Activated CD8-positive, alpha-beta T cell treated with anti-CD3 and anti-CD28 coated beads for 36 hours (primary cell): Measurements from ENCODE around the gene ALDH1A2. TPM values are rescaled to one million over a fixed set of nuclear protein-coding genes. Genes with fewer than 3 reads are reported as not detected.
"Not testable (repeated sequence)": the region's sequence is repeated elsewhere in the genome, so short reads cannot be mapped to it uniquely, and the experiment has no call there.

Source experiments
- ATAC-seq: fragments of 200-7000 bp; cut with Tn5 transposase; one replicate; pipeline ENCODE4 v1.10.0; 2021; ENCODE audit warnings: mild to moderate bottlenecking, moderate library complexity
- CTCF ChIA-PET: fragments of 350-600 bp; sonication (Branson Sonifier 250); formaldehyde crosslinking; loops from one replicate; lab custom pipeline; 2021; ENCODE audit warnings: antibody characterized with exemption; lab: Charles Lee
- POLR2A ChIA-PET: fragments of 350-600 bp; sonication (Branson Sonifier 250); formaldehyde crosslinking; loops from one replicate; lab custom pipeline; 2021; ENCODE audit warnings: antibody characterized with exemption; lab: Charles Lee
- DNase-seq: peaks from one replicate; pipeline ENCODE4 v3.0.0-alpha.2; 2020
- H3K27ac Mint-ChIP-seq: one replicate; pipeline ENCODE4 v1.8.0; 2021; ENCODE audit warnings: mild to moderate bottlenecking, mixed read lengths
- H3K27me3 Mint-ChIP-seq: one replicate; pipeline ENCODE4 v1.8.0; 2021; ENCODE audit warnings: mixed read lengths
- H3K36me3 Mint-ChIP-seq: one replicate; pipeline ENCODE4 v1.8.0; 2021; ENCODE audit warnings: low read depth, mixed read lengths
- H3K4me1 Mint-ChIP-seq: one replicate; pipeline ENCODE4 v1.8.0; 2021; ENCODE audit warnings: low read depth, mixed read lengths
- H3K4me3 Mint-ChIP-seq: one replicate; pipeline ENCODE4 v1.8.0; 2021; ENCODE audit warnings: mild to moderate bottlenecking, moderate library complexity, mixed read lengths
- H3K9me3 Mint-ChIP-seq: one replicate; pipeline ENCODE4 v1.8.0; 2021; ENCODE audit warnings: mixed read lengths
- intact Hi-C: fragments of 100-400 bp; cut with micrococcal nuclease; formaldehyde crosslinking; loops from one replicate; pipeline ENCODE4 v1.10.0; 2022
- total RNA-seq, 2 experiments: library from RNA; stranded (reverse); gene quantifications; one replicate each; pipeline ENCODE4 v1.2.3, GENCODE V29; 2021
- TF ChIP-seq, protein P1 (sequence below): fragments of 200-600 bp; IDR thresholded peaks from one replicate; pipeline ENCODE4 v1.8.0; 2022; ENCODE audit warnings: antibody characterized with exemption, mild to moderate bottlenecking

The ALDH1A2 gene
- 1 to 10 TPM in 1 of 2 experiments, under 1 TPM in 1; 0.47 to 1.4 TPM for total RNA-seq

GRCh38 chr15:58065445-58066041 lies at the start of gene ALDH1A2:
Gene ALDH1A2, minus strand, starts transcription at chr15:58065711. Its CDS starts 61 bp downstream, at chr15:58065650.
- Mint-ChIP-seq H3K4me3 (peak within 1 kb of the TSS; percentile 29), H3K27me3 (peaks cover 48% of the 10 kb centered on the region), H3K4me1 (peaks cover 3% of the 10 kb centered on the region), H3K9me3 (peaks cover 3% of the 10 kb centered on the region), H3K36me3 (no peaks in the 10 kb centered on the region), H3K27ac (no peak within 1 kb of the TSS)
- TF ChIP-seq, protein P1, sequence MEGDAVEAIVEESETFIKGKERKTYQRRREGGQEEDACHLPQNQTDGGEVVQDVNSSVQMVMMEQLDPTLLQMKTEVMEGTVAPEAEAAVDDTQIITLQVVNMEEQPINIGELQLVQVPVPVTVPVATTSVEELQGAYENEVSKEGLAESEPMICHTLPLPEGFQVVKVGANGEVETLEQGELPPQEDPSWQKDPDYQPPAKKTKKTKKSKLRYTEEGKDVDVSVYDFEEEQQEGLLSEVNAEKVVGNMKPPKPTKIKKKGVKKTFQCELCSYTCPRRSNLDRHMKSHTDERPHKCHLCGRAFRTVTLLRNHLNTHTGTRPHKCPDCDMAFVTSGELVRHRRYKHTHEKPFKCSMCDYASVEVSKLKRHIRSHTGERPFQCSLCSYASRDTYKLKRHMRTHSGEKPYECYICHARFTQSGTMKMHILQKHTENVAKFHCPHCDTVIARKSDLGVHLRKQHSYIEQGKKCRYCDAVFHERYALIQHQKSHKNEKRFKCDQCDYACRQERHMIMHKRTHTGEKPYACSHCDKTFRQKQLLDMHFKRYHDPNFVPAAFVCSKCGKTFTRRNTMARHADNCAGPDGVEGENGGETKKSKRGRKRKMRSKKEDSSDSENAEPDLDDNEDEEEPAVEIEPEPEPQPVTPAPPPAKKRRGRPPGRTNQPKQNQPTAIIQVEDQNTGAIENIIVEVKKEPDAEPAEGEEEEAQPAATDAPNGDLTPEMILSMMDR = no peak
- intact Hi-C loops = no loop called here
- ATAC-seq (peak; percentile 20), DNase-seq (peak; percentile 25)
- CTCF ChIA-PET = interaction anchor here (0.7 to 3.6 kb wide), 11 partner anchors 17 to 505 kb away, joined by 3 to 19 read pairs (median 5); no protein-coding TSS in a partner anchor
- POLR2A ChIA-PET = no interaction called here

DNA sequence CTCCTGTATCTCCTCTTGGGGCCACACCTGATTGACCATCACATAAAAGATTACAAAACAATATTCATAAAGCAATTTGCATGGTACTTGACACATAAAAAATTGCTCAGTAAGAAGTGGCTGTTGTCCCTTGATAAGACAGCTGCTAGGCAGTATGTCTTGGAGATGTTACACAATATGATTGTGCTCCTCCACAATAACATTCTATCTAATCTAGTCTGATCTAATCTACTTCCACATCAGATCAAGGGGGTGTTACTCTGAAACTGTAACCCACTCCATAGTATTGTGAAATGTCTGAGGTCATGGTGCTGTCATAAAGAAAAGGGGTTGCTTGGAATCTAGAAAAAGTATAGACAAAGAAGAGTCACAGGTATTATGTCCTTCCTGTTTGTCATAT lies 49.3 kb upstream of the ALDH1A2 start:
- peaks cover 11% of the 10 kb centered on the region for H3K27me3 Mint-ChIP-seq
- no peaks in the 10 kb centered on the region for H3K4me1 Mint-ChIP-seq
- ATAC-seq (no peak), DNase-seq (no peak)
- POLR2A ChIA-PET = no interaction called here
- intact Hi-C loops = no loop called here
- H3K27ac Mint-ChIP-seq = no peak overlapping the region
- H3K36me3 Mint-ChIP-seq = no peaks in the 10 kb centered on the region
- CTCF ChIA-PET = no interaction called here
- H3K4me3 Mint-ChIP-seq = no peak overlapping the region
- TF ChIP-seq, protein P1 = no peak
- no peaks in the 10 kb centered on the region for H3K9me3 Mint-ChIP-seq

GRCh38 chr15:58114388-58114787 lies 48.9 kb upstream of the ALDH1A2 start:
- no peaks in the 10 kb centered on the region for H3K36me3 Mint-ChIP-seq
- no peak overlapping the region for H3K27ac Mint-ChIP-seq
- CTCF ChIA-PET = no interaction called here
- no peaks in the 10 kb centered on the region for H3K4me1 Mint-ChIP-seq
- peaks cover 11% of the 10 kb centered on the region for H3K27me3 Mint-ChIP-seq
- TF ChIP-seq, protein P1 = no peak
- intact Hi-C loops = no loop called here
- H3K9me3 Mint-ChIP-seq = no peaks in the 10 kb centered on the region
- no peak for DNase-seq
- ATAC-seq = no peak
- H3K4me3 Mint-ChIP-seq = no peak overlapping the region
- POLR2A ChIA-PET = no interaction called here

- peaks cover 11% of the 10 kb centered on the region for H3K27me3 Mint-ChIP-seq
- H3K4me1 Mint-ChIP-seq, H3K27ac Mint-ChIP-seq, intact Hi-C loops, DNase-seq, H3K9me3 Mint-ChIP-seq, ATAC-seq, H3K4me3 Mint-ChIP-seq, CTCF ChIA-PET, H3K36me3 Mint-ChIP-seq: not testable (repeated sequence)
- POLR2A ChIA-PET = interaction anchor here (0.7 kb wide), 1 partner anchor 302 kb away, joined by 3 read pairs; no protein-coding TSS in a partner anchor
Measured at GRCh38 chr15:58113358-58113757, 47.8 kb upstream of the ALDH1A2 start.

GRCh38 chr15:58111718-58112104 lies 46.2 kb upstream of the ALDH1A2 start:
- no peaks in the 10 kb centered on the region for H3K36me3 Mint-ChIP-seq
- H3K9me3 Mint-ChIP-seq = no peaks in the 10 kb centered on the region
- intact Hi-C loops = no loop called here
- DNase-seq (no peak), ATAC-seq (no peak)
- TF ChIP-seq, protein P1 = no peak
- H3K4me3 Mint-ChIP-seq = no peak overlapping the region
- H3K4me1 Mint-ChIP-seq = no peaks in the 10 kb centered on the region
- no peak overlapping the region for H3K27ac Mint-ChIP-seq
- H3K27me3 Mint-ChIP-seq = peaks cover 13% of the 10 kb centered on the region
- ChIA-PET POLR2A (no interaction called here), CTCF (no interaction called here)
